ENCODE measurements around the gene VPS39. TPM values are rescaled to one million over a fixed set of nuclear protein-coding genes. Genes with fewer than 3 reads are reported as not detected.

VPS39 gene
- polyA plus RNA-seq, 1 experiment: 79.5 TPM

- no peaks in the 10 kb centered on the region for H3K36me3 ChIP-seq (ENCODE audit: control insufficient read depth, insufficient read depth, low read length)
- DNase-seq (ENCODE audit: low read depth): no peak
- TF ChIP-seq CTCF (IDR thresholded peaks at IDR 0.05; ENCODE audit: insufficient read depth, low read depth, low read length): no peak
- ChIA-PET POLR2A (no interaction called here), CTCF (interaction anchor here (0.7 to 1.8 kb wide), 6 partner anchors 8 to 64 kb away, joined by 3 to 9 read pairs (median 4); no protein-coding TSS in a partner anchor)
- H3K4me3 ChIP-seq (ENCODE audit: low read depth, low read length): no peak overlapping the region
- H3K27me3 ChIP-seq (ENCODE audit: control insufficient read depth, insufficient read depth, low read length): peaks cover 21% of the 10 kb centered on the region
Measured at GRCh38 chr15:42131006-42131405, 77.1 kb downstream of the VPS39 start.

GRCh38 chr15:42130246-42130986 is 77.7 kb downstream of the VPS39 start:
- CTCF ChIA-PET: interaction anchor here (0.6 to 1.8 kb wide), 11 partner anchors 9 to 626 kb away, joined by 3 to 9 read pairs (median 3); no protein-coding TSS in a partner anchor
- peaks cover 21% of the 10 kb centered on the region for H3K27me3 ChIP-seq (ENCODE audit: control insufficient read depth, insufficient read depth, low read length)
- TF ChIP-seq CTCF (IDR thresholded peaks at IDR 0.05; ENCODE audit: insufficient read depth, low read depth, low read length): no peak
- POLR2A ChIA-PET: no interaction called here
- H3K36me3 ChIP-seq (ENCODE audit: control insufficient read depth, insufficient read depth, low read length): no peaks in the 10 kb centered on the region
- no peak for DNase-seq (ENCODE audit: low read depth)
- no peak overlapping the region for H3K4me3 ChIP-seq (ENCODE audit: low read depth, low read length)

GRCh38 chr15:42129364-42129763 is 78.7 kb downstream of the VPS39 start:
- Histone ChIP-seq H3K4me3 (ENCODE audit: low read depth, low read length) (no peak overlapping the region), H3K36me3 (ENCODE audit: control insufficient read depth, insufficient read depth, low read length) (no peaks in the 10 kb centered on the region), H3K27me3 (ENCODE audit: control insufficient read depth, insufficient read depth, low read length) (peaks cover 21% of the 10 kb centered on the region)
- CTCF ChIA-PET: interaction anchor here (0.9 to 1.8 kb wide), 6 partner anchors 9 to 137 kb away, joined by 3 to 9 read pairs (median 4); no protein-coding TSS in a partner anchor
- POLR2A ChIA-PET: no interaction called here
- DNase-seq (ENCODE audit: low read depth): no peak
- no peak for TF ChIP-seq CTCF (IDR thresholded peaks at IDR 0.05; ENCODE audit: insufficient read depth, low read depth, low read length)

GRCh38 chr15:42128476-42128875 is 79.6 kb downstream of the VPS39 start:
- H3K4me3 ChIP-seq (ENCODE audit: low read depth, low read length): no peak overlapping the region
- POLR2A ChIA-PET: no interaction called here
- H3K36me3 ChIP-seq (ENCODE audit: control insufficient read depth, insufficient read depth, low read length): no peaks in the 10 kb centered on the region
- H3K27me3 ChIP-seq (ENCODE audit: control insufficient read depth, insufficient read depth, low read length): peaks cover 23% of the 10 kb centered on the region
- TF ChIP-seq CTCF (IDR thresholded peaks at IDR 0.05; ENCODE audit: insufficient read depth, low read depth, low read length): no peak
- CTCF ChIA-PET: interaction anchor here (1.1 to 1.7 kb wide), 2 partner anchors 9 to 63 kb away, joined by 4 to 10 read pairs; no protein-coding TSS in a partner anchor
- DNase-seq (ENCODE audit: low read depth): no peak

GRCh38 chr15:42123546-42123945 is 84.6 kb downstream of the VPS39 start:
- H3K27me3 ChIP-seq (ENCODE audit: control insufficient read depth, insufficient read depth, low read length): peaks cover 25% of the 10 kb centered on the region
- POLR2A ChIA-PET: no interaction called here
- no peak for DNase-seq (ENCODE audit: low read depth)
- TF ChIP-seq CTCF (IDR thresholded peaks at IDR 0.05; ENCODE audit: insufficient read depth, low read depth, low read length): no peak
- no peak overlapping the region for H3K4me3 ChIP-seq (ENCODE audit: low read depth, low read length)
- no peaks in the 10 kb centered on the region for H3K36me3 ChIP-seq (ENCODE audit: control insufficient read depth, insufficient read depth, low read length)
- CTCF ChIA-PET: interaction anchor here (1.4 kb wide), 1 partner anchor 11 kb away, joined by 4 read pairs; no protein-coding TSS in a partner anchor

Measured in BJ (cell line).